ENCODE data around the gene RAB30. TPM values are rescaled to one million over a fixed set of nuclear protein-coding genes. Genes with fewer than 3 reads are reported as not detected.

RAB30 gene
- total and polyA plus RNA-seq, 7 experiments from 2014 or later = 7.4 to 50.2 (median 24.4) TPM

GRCh38 chr11:82987997-82988396 is 83.7 kb downstream of the RAB30 start:
- DNase-seq = no peak
- Histone ChIP-seq H3K36me3 (ENCODE audit: control insufficient read depth in 2 of 3, insufficient read depth in 3 of 3, low read length in 3 of 3) (peaks cover 0 to 18% (median 4%) of the 10 kb centered on the region in 3 experiments), H3K27ac (ENCODE audit: low read depth, low read length) (no peak overlapping the region), H3K4me1 (ENCODE audit: control insufficient read depth in 2 of 2, insufficient read depth in 2 of 2, low read length in 2 of 2) (peaks cover 0 to 4% of the 10 kb centered on the region in 2 donors), H3K4me3 (ENCODE audit: low read length) (no peak overlapping the region), H3K27me3 (ENCODE audit: control insufficient read depth in 2 of 2, insufficient read depth in 2 of 2, low read length in 2 of 2) (no peaks in the 10 kb centered on the region), H3K9me3 (ENCODE audit: control insufficient read depth in 2 of 3, low read length in 3 of 3) (no peaks in the 10 kb centered on the region)
- Mint-ChIP-seq H3K27me3 (no peaks in the 10 kb centered on the region), H3K36me3 (peaks cover 0 to 43% (median 20%) of the 10 kb centered on the region in 5 donors), H3K27ac (peak overlapping the region in 2 of 9 donors; percentile 23 to 55), H3K4me1 (peaks cover under 1 to 23% (median 13%) of the 10 kb centered on the region in 7 donors), H3K4me3 (no peak overlapping the region), H3K9me3 (no peaks in the 10 kb centered on the region)
- no peak for ATAC-seq
- CTCF ChIA-PET = interaction anchor here (1.2 to 4.3 kb wide), 2 partner anchors 61 to 80 kb away, joined by 3 to 27 read pairs; no protein-coding TSS in a partner anchor
- intact Hi-C loops (cut with micrococcal nuclease) = no loop called here
- POLR2A ChIA-PET = no interaction called here

- Mint-ChIP-seq H3K27me3 (no peaks in the 10 kb centered on the region), H3K9me3 (no peaks in the 10 kb centered on the region), H3K4me3 (no peak overlapping the region), H3K27ac (no peak overlapping the region), H3K4me1 (peaks cover 0 to 19% (median 13%) of the 10 kb centered on the region in 7 donors), H3K36me3 (peaks cover 7 to 45% (median 23%) of the 10 kb centered on the region in 5 donors)
- H3K4me1 ChIP-seq (ENCODE audit: control insufficient read depth in 2 of 2, insufficient read depth in 2 of 2, low read length in 2 of 2) = peaks cover 0 to 4% of the 10 kb centered on the region in 2 donors
- H3K9me3 ChIP-seq (ENCODE audit: control insufficient read depth in 2 of 3, low read length in 3 of 3) = no peaks in the 10 kb centered on the region
- intact Hi-C loops (cut with micrococcal nuclease) = no loop called here
- H3K27me3 ChIP-seq (ENCODE audit: control insufficient read depth in 2 of 2, insufficient read depth in 2 of 2, low read length in 2 of 2) = no peaks in the 10 kb centered on the region
- ChIA-PET POLR2A (interaction anchor here (0.6 to 1.2 kb wide), 2 partner anchors 9 to 242 kb away, joined by 3 to 4 read pairs; no protein-coding TSS in a partner anchor), CTCF (interaction anchor here (0.9 kb wide), 1 partner anchor 54 kb away, joined by 3 read pairs; no protein-coding TSS in a partner anchor)
- DNase-seq = no peak
- peaks cover 0 to 24% (median 4%) of the 10 kb centered on the region in 3 experiments for H3K36me3 ChIP-seq (ENCODE audit: control insufficient read depth in 2 of 3, insufficient read depth in 3 of 3, low read length in 3 of 3)
- no peak overlapping the region for H3K27ac ChIP-seq (ENCODE audit: low read depth, low read length)
- no peak overlapping the region for H3K4me3 ChIP-seq (ENCODE audit: low read length)
- ATAC-seq = no peak
These were observed 85.3 kb downstream of the RAB30 start for GRCh38 chr11:82986446-82986845.

DNA sequence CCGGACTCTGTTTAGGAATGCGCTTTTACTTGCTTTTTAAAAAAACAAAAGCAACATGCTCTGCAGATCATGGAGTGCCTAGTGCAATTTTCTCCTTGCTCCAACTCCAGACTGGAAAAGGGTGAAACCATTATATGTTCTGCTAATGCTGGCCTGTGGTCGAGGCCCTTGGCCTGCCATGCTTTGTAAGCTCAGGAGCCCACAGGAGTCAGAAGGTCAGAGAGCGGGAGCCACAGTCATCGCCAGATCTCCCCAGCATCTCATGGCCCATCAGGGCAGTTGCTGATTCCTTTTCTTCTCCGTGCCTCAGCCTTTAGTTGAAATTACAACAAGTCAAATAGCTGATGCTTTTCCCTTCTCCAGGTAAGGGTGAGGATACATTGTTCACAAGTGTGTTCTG is 89.8 kb downstream of the RAB30 start:
- POLR2A ChIA-PET = interaction anchor here (0.9 to 1.0 kb wide), 2 partner anchors 10 to 21 kb away, joined by 3 read pairs; no protein-coding TSS in a partner anchor
- H3K36me3 ChIP-seq (ENCODE audit: control insufficient read depth in 2 of 3, insufficient read depth in 3 of 3, low read length in 3 of 3) = peaks cover 0 to 22% (median 0%) of the 10 kb centered on the region in 3 experiments
- peaks cover 0 to 6% (median 0%) of the 10 kb centered on the region in 11 donors for H3K9me3 Mint-ChIP-seq
- no peak overlapping the region for H3K27ac ChIP-seq (ENCODE audit: low read depth, low read length)
- H3K27me3 Mint-ChIP-seq = no peaks in the 10 kb centered on the region
- H3K4me1 Mint-ChIP-seq = peaks cover 2 to 23% (median 18%) of the 10 kb centered on the region in 7 donors
- H3K4me1 ChIP-seq (ENCODE audit: control insufficient read depth in 2 of 2, insufficient read depth in 2 of 2, low read length in 2 of 2) = peaks cover 0 to 5% of the 10 kb centered on the region in 2 donors
- H3K4me3 ChIP-seq (ENCODE audit: low read length) = no peak overlapping the region
- intact Hi-C loops (cut with micrococcal nuclease) = loop anchor here in 1 of 2 donors (1.0 kb wide), 1 partner anchor 10 kb away; no protein-coding TSS in a partner anchor
- ATAC-seq (no peak), DNase-seq (no peak)
- H3K9me3 ChIP-seq (ENCODE audit: control insufficient read depth in 2 of 3, low read length in 3 of 3) = no peaks in the 10 kb centered on the region
- no peaks in the 10 kb centered on the region for H3K27me3 ChIP-seq (ENCODE audit: control insufficient read depth in 2 of 2, insufficient read depth in 2 of 2, low read length in 2 of 2)
- peaks cover 7 to 56% (median 31%) of the 10 kb centered on the region in 5 donors for H3K36me3 Mint-ChIP-seq
- peak overlapping the region in 1 of 9 donors; percentile 47 for H3K27ac Mint-ChIP-seq
- CTCF ChIA-PET = interaction anchor here (0.8 kb wide), 1 partner anchor 51 kb away, joined by 4 read pairs; no protein-coding TSS in a partner anchor
- H3K4me3 Mint-ChIP-seq = no peak overlapping the region

DNA sequence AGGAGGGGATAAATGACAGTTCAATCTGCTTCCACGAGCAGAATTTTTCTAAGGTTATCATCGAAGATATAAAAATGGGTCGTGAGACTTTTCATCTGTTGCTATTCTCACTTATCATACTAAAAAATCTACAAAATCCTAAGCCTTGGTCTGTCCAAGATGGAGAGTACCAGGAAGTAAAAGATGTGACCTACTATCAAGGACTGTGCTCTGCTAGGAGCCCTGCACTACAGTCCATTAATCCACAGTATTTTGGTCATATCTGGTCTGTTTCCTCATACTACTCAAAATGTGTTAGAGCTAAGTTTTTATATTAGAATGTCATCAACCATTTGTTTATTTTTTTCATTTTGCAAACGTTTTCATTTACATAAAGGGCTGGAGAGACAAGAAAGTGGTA is 90.8 kb downstream of the RAB30 start:
- H3K4me3 ChIP-seq (ENCODE audit: low read length) = no peak overlapping the region
- no peaks in the 10 kb centered on the region for H3K27me3 Mint-ChIP-seq
- no peak for ATAC-seq
- H3K36me3 ChIP-seq (ENCODE audit: control insufficient read depth in 2 of 3, insufficient read depth in 3 of 3, low read length in 3 of 3) = peaks cover 0 to 15% (median 0%) of the 10 kb centered on the region in 3 experiments
- CTCF ChIA-PET = interaction anchor here (1.6 kb wide), 1 partner anchor 9 kb away, joined by 4 read pairs; no protein-coding TSS in a partner anchor
- peaks cover 0 to 10% (median 0%) of the 10 kb centered on the region in 11 donors for H3K9me3 Mint-ChIP-seq
- DNase-seq = no peak
- H3K36me3 Mint-ChIP-seq = peaks cover 7 to 50% (median 32%) of the 10 kb centered on the region in 5 donors
- H3K27me3 ChIP-seq (ENCODE audit: control insufficient read depth in 2 of 2, insufficient read depth in 2 of 2, low read length in 2 of 2) = no peaks in the 10 kb centered on the region
- intact Hi-C loops (cut with micrococcal nuclease) = loop anchor here in 1 of 2 donors (1.0 kb wide), 1 partner anchor 9 kb away; no protein-coding TSS in a partner anchor
- peaks cover 0 to 5% of the 10 kb centered on the region in 2 donors for H3K4me1 ChIP-seq (ENCODE audit: control insufficient read depth in 2 of 2, insufficient read depth in 2 of 2, low read length in 2 of 2)
- H3K27ac Mint-ChIP-seq = peak overlapping the region in 2 of 9 donors; percentile 17 to 22
- H3K9me3 ChIP-seq (ENCODE audit: control insufficient read depth in 2 of 3, low read length in 3 of 3) = no peaks in the 10 kb centered on the region
- H3K27ac ChIP-seq (ENCODE audit: low read depth, low read length) = no peak overlapping the region
- no peak overlapping the region for H3K4me3 Mint-ChIP-seq
- peaks cover 2 to 26% (median 18%) of the 10 kb centered on the region in 7 donors for H3K4me1 Mint-ChIP-seq
- POLR2A ChIA-PET = interaction anchor here (0.8 to 1.0 kb wide), 3 partner anchors 19 to 230 kb away, joined by 3 read pairs; no protein-coding TSS in a partner anchor

DNA sequence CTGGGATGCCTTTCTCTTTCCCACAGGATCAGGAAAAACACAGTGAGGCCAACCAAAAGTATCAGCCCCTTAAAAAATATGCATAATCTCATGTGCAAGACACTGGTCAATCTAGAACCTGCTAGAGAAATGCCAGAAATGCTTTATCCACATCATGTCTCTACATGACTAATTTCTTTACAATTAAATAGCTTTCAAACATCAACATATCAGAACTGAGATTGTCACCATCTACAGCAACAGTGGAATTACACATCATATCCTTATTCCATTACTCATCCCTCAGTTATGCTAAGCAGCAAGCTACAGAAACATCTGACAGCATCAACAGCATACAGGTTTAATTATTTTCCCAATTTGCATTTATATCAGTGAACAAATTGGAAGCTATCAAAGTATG is 91.4 kb downstream of the RAB30 start:
- no peak overlapping the region for H3K27ac ChIP-seq (ENCODE audit: low read depth, low read length)
- Mint-ChIP-seq H3K9me3 (peaks cover 0 to 10% (median 0%) of the 10 kb centered on the region in 11 donors), H3K27me3 (peaks cover 0 to under 1% (median 0%) of the 10 kb centered on the region in 5 donors), H3K4me1 (peaks cover 2 to 26% (median 20%) of the 10 kb centered on the region in 7 donors), H3K4me3 (no peak overlapping the region), H3K27ac (no peak overlapping the region), H3K36me3 (peaks cover 7 to 43% (median 30%) of the 10 kb centered on the region in 5 donors)
- H3K4me3 ChIP-seq (ENCODE audit: low read length) = no peak overlapping the region
- H3K4me1 ChIP-seq (ENCODE audit: control insufficient read depth in 2 of 2, insufficient read depth in 2 of 2, low read length in 2 of 2) = peaks cover 0 to 5% of the 10 kb centered on the region in 2 donors
- DNase-seq (no peak), ATAC-seq (no peak)
- H3K9me3 ChIP-seq (ENCODE audit: control insufficient read depth in 2 of 3, low read length in 3 of 3) = no peaks in the 10 kb centered on the region
- H3K36me3 ChIP-seq (ENCODE audit: control insufficient read depth in 2 of 3, insufficient read depth in 3 of 3, low read length in 3 of 3) = peaks cover 0 to 15% (median 0%) of the 10 kb centered on the region in 3 experiments
- H3K27me3 ChIP-seq (ENCODE audit: control insufficient read depth in 2 of 2, insufficient read depth in 2 of 2, low read length in 2 of 2) = no peaks in the 10 kb centered on the region
- POLR2A ChIA-PET = interaction anchor here (0.8 kb wide), 1 partner anchor 229 kb away, joined by 3 read pairs; no protein-coding TSS in a partner anchor
- CTCF ChIA-PET = interaction anchor here (0.6 to 1.6 kb wide), 2 partner anchors 10 to 82 kb away, joined by 3 to 4 read pairs; no protein-coding TSS in a partner anchor
- intact Hi-C loops (cut with micrococcal nuclease) = no loop called here

DNA sequence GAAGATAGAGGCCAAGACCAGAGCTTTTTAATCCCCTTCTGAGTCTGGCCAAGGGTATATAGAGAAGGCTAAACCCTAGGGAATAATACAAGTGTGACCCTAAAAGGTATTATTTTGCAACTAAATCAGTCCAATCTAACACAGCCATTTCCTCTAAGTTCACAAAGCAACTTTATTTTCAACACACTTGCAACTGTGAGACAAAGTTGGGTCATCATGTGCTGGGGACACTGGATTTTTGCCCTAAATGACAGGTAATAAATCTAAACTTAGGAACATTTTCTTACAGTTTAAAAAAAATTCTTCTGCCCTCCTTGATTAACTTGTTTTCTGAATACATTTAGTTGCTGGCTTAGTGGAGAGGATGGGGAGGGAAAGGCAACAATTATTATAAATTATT is 91.9 kb downstream of the RAB30 start:
- CTCF ChIA-PET = interaction anchor here (0.6 to 1.6 kb wide), 2 partner anchors 10 to 82 kb away, joined by 3 to 4 read pairs; no protein-coding TSS in a partner anchor
- Mint-ChIP-seq H3K4me3 (no peak overlapping the region), H3K27ac (peak overlapping the region in 2 of 9 donors; percentile 13 to 59), H3K27me3 (peaks cover 0 to 2% (median 0%) of the 10 kb centered on the region in 5 donors), H3K4me1 (peaks cover 2 to 26% (median 22%) of the 10 kb centered on the region in 7 donors), H3K9me3 (peaks cover 0 to 10% (median 0%) of the 10 kb centered on the region in 11 donors), H3K36me3 (peaks cover 7 to 41% (median 29%) of the 10 kb centered on the region in 5 donors)
- DNase-seq (no peak), ATAC-seq (no peak)
- Histone ChIP-seq H3K9me3 (ENCODE audit: control insufficient read depth in 2 of 3, low read length in 3 of 3) (no peaks in the 10 kb centered on the region), H3K36me3 (ENCODE audit: control insufficient read depth in 2 of 3, insufficient read depth in 3 of 3, low read length in 3 of 3) (peaks cover 0 to 15% (median 0%) of the 10 kb centered on the region in 3 experiments), H3K4me1 (ENCODE audit: control insufficient read depth in 2 of 2, insufficient read depth in 2 of 2, low read length in 2 of 2) (peaks cover 0 to 5% of the 10 kb centered on the region in 2 donors), H3K27me3 (ENCODE audit: control insufficient read depth in 2 of 2, insufficient read depth in 2 of 2, low read length in 2 of 2) (no peaks in the 10 kb centered on the region), H3K27ac (ENCODE audit: low read depth, low read length) (no peak overlapping the region), H3K4me3 (ENCODE audit: low read length) (no peak overlapping the region)
- intact Hi-C loops (cut with micrococcal nuclease) = loop anchor here in 1 of 2 donors (2.0 kb wide), 2 partner anchors 15 to 19 kb away; no protein-coding TSS in a partner anchor
- POLR2A ChIA-PET = interaction anchor here (0.8 kb wide), 1 partner anchor 229 kb away, joined by 3 read pairs; no protein-coding TSS in a partner anchor

All from naive thymus-derived CD4-positive, alpha-beta T cell (primary cell).